Smooth muscle cell (in vitro differentiated cells): ENCODE measurements around the gene MAMLD1. TPM values are rescaled to one million over a fixed set of nuclear protein-coding genes. Genes with fewer than 3 reads are reported as not detected.

Experiments used
- DNase-seq: peaks from one replicate; lab custom pipeline; 2025; ENCODE audit not compliant: unreplicated experiment; lab: John Stamatoyannopoulos, UW
- H2AFZ ChIP-seq: fragments of 200-600 bp; sonication (generic); 2 replicates; pipeline ENCODE4 v1.6.0; 2016; ENCODE audit warnings: antibody characterized with exemption, low read depth, mild to moderate bottlenecking
- H3F3A ChIP-seq: fragments of 200-600 bp; sonication (generic); 2 replicates; pipeline ENCODE4 v1.6.0; 2017; ENCODE audit warnings: antibody characterized with exemption, low read depth
- H3K27ac ChIP-seq: fragments of 200-600 bp; sonication (generic); 2 replicates; pipeline ENCODE4 v1.5.1; 2016; ENCODE audit warnings: low read depth, mild to moderate bottlenecking
- H3K27me3 ChIP-seq: fragments of 200-600 bp; sonication (generic); 2 replicates; pipeline ENCODE4 v1.6.1; 2016; ENCODE audit warnings: low read depth, mild to moderate bottlenecking
- H3K36me3 ChIP-seq: fragments of 200-600 bp; sonication (generic); 2 replicates; pipeline ENCODE4 v1.5.1; 2016; ENCODE audit warnings: low read depth
- H3K4me1 ChIP-seq: fragments of 200-600 bp; sonication (generic); 2 replicates; pipeline ENCODE4 v1.5.1; 2016; ENCODE audit warnings: low read depth
- H3K4me2 ChIP-seq: fragments of 200-600 bp; sonication (generic); 2 replicates; pipeline ENCODE4 v1.6.0; 2016; ENCODE audit warnings: mild to moderate bottlenecking
- H3K4me3 ChIP-seq: fragments of 200-600 bp; sonication (generic); 2 replicates; pipeline ENCODE4 v1.5.1; 2016; ENCODE audit warnings: mild to moderate bottlenecking
- H3K79me2 ChIP-seq: fragments of 200-600 bp; sonication (generic); 2 replicates; pipeline ENCODE4 v1.6.0; 2016; ENCODE audit warnings: low read depth, mild to moderate bottlenecking
- H3K9ac ChIP-seq: fragments of 200-600 bp; sonication (generic); 2 replicates; pipeline ENCODE4 v1.6.0; 2016; ENCODE audit warnings: low read depth
- H3K9me3 ChIP-seq: fragments of 200-600 bp; sonication (generic); replicated peaks from 2 replicates; pipeline ENCODE4 v1.5.1; 2016; ENCODE audit warnings: low read depth
- H4K20me1 ChIP-seq: fragments of 200-600 bp; sonication (generic); 2 replicates; pipeline ENCODE4 v1.6.0; 2016; ENCODE audit warnings: low read depth
- CTCF ChIP-seq: fragments of 200-600 bp; sonication (generic); IDR thresholded peaks from 2 replicates; pipeline ENCODE4 v1.5.1; 2017; ENCODE audit warnings: borderline replicate concordance, mild to moderate bottlenecking, antibody characterized with exemption; ENCODE audit not compliant: insufficient read depth, poor library complexity, severe bottlenecking
- WGBS: methylation state at CpG from one replicate; pipeline ENCODE4 v1.1.7; 2016; ENCODE audit warnings: low lambda C conversion rate; 5-methylcytosine and 5-hydroxymethylcytosine counted together
- polyA plus RNA-seq: library from polyadenylated mRNA; unstranded; fragments of >200 nt; fragmentation: Nextera tagmentation; extraction: Ambion mirVana; gene quantifications from 2 replicates; pipeline ENCODE4 v1.2.1, GENCODE V29; 2016
- total RNA-seq: library from RNA; depleted of rRNA; stranded (reverse); fragments of >200 nt; gene quantifications from 2 replicates; pipeline ENCODE4 v1.2.3, GENCODE V29; 2014

Gene MAMLD1
- total and polyA plus RNA-seq, 2 experiments from 2014 or later, result 2.4 to 3.8 TPM

GRCh38 chrX:150438165-150438564 lies 75.0 kb downstream of the MAMLD1 start:
- no peak overlapping the region for H3K27ac ChIP-seq

DNA sequence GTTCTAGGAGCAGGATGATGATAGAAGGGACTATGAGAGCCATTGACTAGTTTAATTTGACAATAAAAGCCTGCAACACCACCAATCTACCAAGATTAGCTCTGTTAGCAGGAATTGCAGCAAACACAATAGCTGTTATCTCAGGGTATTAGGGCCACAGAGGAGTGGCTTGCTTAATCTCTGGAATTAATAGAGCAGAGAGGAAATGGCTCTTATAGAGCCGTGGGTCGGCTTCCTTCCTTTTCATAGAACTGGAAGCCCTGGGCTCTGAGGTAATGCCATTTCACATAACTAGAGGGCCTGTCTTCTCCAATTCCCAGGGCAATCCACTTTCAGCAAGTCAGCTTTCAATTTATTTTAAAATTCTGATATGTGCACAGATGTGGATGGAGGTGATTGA lies 83.0 kb downstream of the MAMLD1 start:
- no peak overlapping the region for H3K4me3 ChIP-seq
- no peaks in the 10 kb centered on the region for H3F3A ChIP-seq
- no peak for DNase-seq
- TF ChIP-seq CTCF, result no peak
- H4K20me1 ChIP-seq, result no peaks in the 10 kb centered on the region
- no peaks in the 10 kb centered on the region for H3K79me2 ChIP-seq
- H3K9me3 ChIP-seq, result no peaks in the 10 kb centered on the region
- WGBS, result 61% methylated on average over 2 of the region's 2 CpGs
- no peak overlapping the region for H3K27ac ChIP-seq
- no peaks in the 10 kb centered on the region for H3K36me3 ChIP-seq
- no peak overlapping the region for H3K4me2 ChIP-seq
- no peak overlapping the region for H2AFZ ChIP-seq
- no peaks in the 10 kb centered on the region for H3K4me1 ChIP-seq
- H3K27me3 ChIP-seq, result no peaks in the 10 kb centered on the region
- H3K9ac ChIP-seq, result no peak overlapping the region

More at GRCh38 chrX:150438165-150438564, 75.0 kb downstream of the MAMLD1 start:
- Histone ChIP-seq H4K20me1 (no peaks in the 10 kb centered on the region), H3K36me3 (no peaks in the 10 kb centered on the region), H3K4me3 (no peak overlapping the region), H3F3A (no peaks in the 10 kb centered on the region), H2AFZ (no peak overlapping the region), H3K79me2 (no peaks in the 10 kb centered on the region), H3K9ac (no peak overlapping the region), H3K9me3 (peaks cover 6% of the 10 kb centered on the region), H3K27me3 (no peaks in the 10 kb centered on the region), H3K4me2 (no peak overlapping the region), H3K4me1 (no peaks in the 10 kb centered on the region)
- no peak for TF ChIP-seq CTCF
- no peak for DNase-seq
- WGBS, result 71% methylated on average over 2 of the region's 2 CpGs

DNA sequence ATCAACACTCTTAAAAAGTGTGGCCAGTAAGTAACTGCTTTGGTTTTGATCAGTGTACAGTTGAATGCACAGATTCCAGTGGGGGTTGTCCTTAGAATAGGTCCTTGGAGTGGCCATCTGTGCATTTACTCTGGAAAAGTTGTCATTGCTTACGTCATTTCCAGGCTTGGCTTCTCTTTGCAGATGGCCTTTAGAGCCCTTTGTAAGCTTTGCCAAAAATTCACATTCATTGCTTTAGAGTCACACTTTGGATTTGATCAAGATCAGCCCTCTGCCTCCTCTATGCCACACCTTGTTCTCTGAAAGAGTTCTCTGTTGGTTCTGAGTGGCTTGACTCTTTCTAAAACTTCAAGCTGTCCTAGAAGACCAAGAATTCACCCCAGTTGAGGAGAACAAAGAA lies 83.9 kb downstream of the MAMLD1 start:
- no peaks in the 10 kb centered on the region for H3K79me2 ChIP-seq
- WGBS, result 80% methylated on average over 1 of the region's 1 CpG
- TF ChIP-seq CTCF, result no peak
- no peaks in the 10 kb centered on the region for H3K36me3 ChIP-seq
- no peak for DNase-seq
- no peak overlapping the region for H3K27ac ChIP-seq
- H3K9ac ChIP-seq, result no peak overlapping the region
- no peaks in the 10 kb centered on the region for H3K27me3 ChIP-seq
- no peak overlapping the region for H3K4me2 ChIP-seq
- no peaks in the 10 kb centered on the region for H3K4me1 ChIP-seq
- H4K20me1 ChIP-seq, result no peaks in the 10 kb centered on the region
- H3K4me3 ChIP-seq, result no peak overlapping the region
- H3K9me3 ChIP-seq, result no peaks in the 10 kb centered on the region
- no peak overlapping the region for H2AFZ ChIP-seq
- no peaks in the 10 kb centered on the region for H3F3A ChIP-seq

- Histone ChIP-seq H3K36me3 (no peaks in the 10 kb centered on the region), H3K9ac (no peak overlapping the region), H3K9me3 (no peaks in the 10 kb centered on the region), H2AFZ (no peak overlapping the region), H3K27ac (no peak overlapping the region), H3K27me3 (no peaks in the 10 kb centered on the region), H3F3A (no peaks in the 10 kb centered on the region), H3K4me2 (no peak overlapping the region), H3K4me1 (no peaks in the 10 kb centered on the region), H3K4me3 (no peak overlapping the region), H3K79me2 (no peaks in the 10 kb centered on the region), H4K20me1 (no peaks in the 10 kb centered on the region)
- no peak for DNase-seq
- WGBS, result 78% methylated on average over 5 of the region's 5 CpGs
- no peak for TF ChIP-seq CTCF
These were observed 86.2 kb downstream of the MAMLD1 start for GRCh38 chrX:150449313-150449712.
